ENCODE data around the gene APBB2. TPM values are rescaled to one million over a fixed set of nuclear protein-coding genes. Genes with fewer than 3 reads are reported as not detected.
A peak's percentile ranks its signal among the peaks of the same experiment; 100 is the strongest.

Gene APBB2
- total RNA-seq, 1 experiment from 2014 or later = 49.0 TPM

DNA sequence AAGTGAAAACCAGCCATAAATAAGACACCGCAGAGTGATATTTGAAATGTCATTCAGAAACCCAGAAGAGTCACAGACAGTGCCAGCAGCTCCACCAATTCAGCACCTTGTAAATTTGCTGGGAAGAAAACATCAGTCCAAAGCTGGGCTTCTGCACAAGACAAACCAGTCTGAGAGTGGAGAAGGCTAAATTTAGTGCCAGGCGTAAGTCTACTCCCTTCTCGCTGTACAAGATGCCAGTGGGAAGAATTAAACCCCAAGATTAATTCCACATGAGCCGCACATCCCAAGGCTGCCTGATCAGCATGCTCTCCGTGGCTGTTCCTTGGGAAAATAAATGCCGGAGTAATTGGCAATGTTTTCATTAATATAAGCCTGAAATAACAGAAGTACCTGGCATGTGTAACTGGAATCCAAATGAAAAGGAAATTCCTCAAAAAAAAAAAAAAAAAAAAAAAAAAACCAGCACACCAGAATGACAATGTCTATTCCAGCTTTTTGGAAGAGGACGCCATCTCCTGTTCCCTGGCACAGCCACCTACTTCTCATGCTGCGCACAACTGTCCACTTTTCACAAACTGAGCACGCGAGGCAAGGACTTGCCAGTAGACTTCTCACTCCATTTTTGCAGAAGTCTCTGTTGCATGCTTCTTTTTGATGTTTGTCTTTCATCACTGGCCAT is 369.0 kb downstream of the APBB2 start:
- DNase-seq (ENCODE audit: low spot score) (no peak), ATAC-seq (no peak)
- TF ChIP-seq JUN (CRISPR knock-in tag; IDR thresholded peaks at IDR 0.05) (no peak), ZNF317 (CRISPR knock-in tag; IDR thresholded peaks at IDR 0.05; ENCODE audit: borderline replicate concordance, low read depth) (no peak), ZNF281 (CRISPR knock-in tag; IDR thresholded peaks at IDR 0.05) (no peak), NR1H2 (CRISPR knock-in tag; IDR thresholded peaks at IDR 0.05) (no peak), KAT7 (CRISPR knock-in tag; IDR thresholded peaks at IDR 0.05; ENCODE audit: borderline replicate concordance) (no peak), USF2 (CRISPR knock-in tag; IDR thresholded peaks at IDR 0.05) (no peak), PRRX2 (CRISPR knock-in tag; IDR thresholded peaks at IDR 0.05) (no peak), ETV6 (CRISPR knock-in tag; IDR thresholded peaks at IDR 0.05) (no peak), ERG (CRISPR knock-in tag; IDR thresholded peaks at IDR 0.05) (no peak), ZNF671 (CRISPR knock-in tag; IDR thresholded peaks at IDR 0.05) (no peak), MLX (CRISPR knock-in tag; IDR thresholded peaks at IDR 0.05) (no peak), NFATC4 (CRISPR knock-in tag; IDR thresholded peaks at IDR 0.05) (no peak), ATF3 (CRISPR knock-in tag; conservative IDR thresholded peaks at IDR 0.05) (no peak), STAT6 (CRISPR knock-in tag; conservative IDR thresholded peaks at IDR 0.05; ENCODE audit: low read depth) (no peak), ZNF219 (CRISPR knock-in tag; IDR thresholded peaks at IDR 0.05; ENCODE audit: borderline replicate concordance) (no peak), RELA (CRISPR knock-in tag; IDR thresholded peaks at IDR 0.05; ENCODE audit: borderline replicate concordance) (no peak)
- TF ChIP-seq, protein P1, sequence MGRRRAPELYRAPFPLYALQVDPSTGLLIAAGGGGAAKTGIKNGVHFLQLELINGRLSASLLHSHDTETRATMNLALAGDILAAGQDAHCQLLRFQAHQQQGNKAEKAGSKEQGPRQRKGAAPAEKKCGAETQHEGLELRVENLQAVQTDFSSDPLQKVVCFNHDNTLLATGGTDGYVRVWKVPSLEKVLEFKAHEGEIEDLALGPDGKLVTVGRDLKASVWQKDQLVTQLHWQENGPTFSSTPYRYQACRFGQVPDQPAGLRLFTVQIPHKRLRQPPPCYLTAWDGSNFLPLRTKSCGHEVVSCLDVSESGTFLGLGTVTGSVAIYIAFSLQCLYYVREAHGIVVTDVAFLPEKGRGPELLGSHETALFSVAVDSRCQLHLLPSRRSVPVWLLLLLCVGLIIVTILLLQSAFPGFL (CRISPR knock-in tag; IDR thresholded peaks at IDR 0.05; ENCODE audit: borderline replicate concordance) = no peak
- H3K27ac Mint-ChIP-seq = peak overlapping the region; percentile 94; the same call in 1 of the 2 replicates
- H3K4me1 Mint-ChIP-seq = peaks cover 49% of the 10 kb centered on the region
- ChIA-PET CTCF (interaction anchor here (1.2 to 1.6 kb wide), 3 partner anchors 52 to 94 kb away, joined by 3 to 6 read pairs (median 4); no protein-coding TSS in a partner anchor), POLR2A (no interaction called here)
- no peak overlapping the region for H3K4me3 Mint-ChIP-seq
- H3K9me3 Mint-ChIP-seq = no peaks in the 10 kb centered on the region
- no peaks in the 10 kb centered on the region for H3K27me3 Mint-ChIP-seq (ENCODE audit: low read depth)
- H3K36me3 Mint-ChIP-seq = no peaks in the 10 kb centered on the region
